ENCODE results near the gene EEPD1. TPM values are rescaled to one million over a fixed set of nuclear protein-coding genes. Genes with fewer than 3 reads are reported as not detected.
"Not testable (repeated sequence)": the region's sequence is repeated elsewhere in the genome, so short reads cannot be mapped to it uniquely, and the experiment has no call there.

EEPD1 gene
- total and polyA plus RNA-seq, 2 donors (not counting 3 experiments of a cell fraction or from before 2014, with no cell fraction given), result 0.40 to 0.42 TPM

- BruUV-seq (replicated peaks); dilution Hi-C loops (cut with MboI; ENCODE audit: extremely low pct_ligation_motif_present, low sequenced_read_pairs); DNase-seq (ENCODE audit: low read depth, low spot score); H3K79me2 ChIP-seq (ENCODE audit: control insufficient read depth, insufficient read depth, low read length); CTCF ChIA-PET; H3K4me1 ChIP-seq (ENCODE audit: control insufficient read depth, extremely low read depth, insufficient read depth, low read length); H3K27ac ChIP-seq (ENCODE audit: insufficient read depth, low read depth, low read length); H4K20me1 ChIP-seq (replicated peaks; ENCODE audit: control insufficient read depth, extremely low read depth, insufficient read depth, low read length); H3K9me1 ChIP-seq (replicated peaks; ENCODE audit: control insufficient read depth, extremely low read depth, insufficient read depth, low read length); H3K36me3 ChIP-seq (ENCODE audit: control insufficient read depth in 2 of 2, extremely low read depth in 1 of 2, insufficient read depth in 2 of 2, low read length in 2 of 2); H3K9ac ChIP-seq (replicated peaks; ENCODE audit: extremely low read depth, insufficient read depth, low read length); H2AFZ ChIP-seq (ENCODE audit: low read depth, low read length); FAIRE-seq; H3K9me3 ChIP-seq (replicated peaks; ENCODE audit: control insufficient read depth, insufficient read depth, low read length); H3K4me3 ChIP-seq (replicated peaks in 1 of 3; ENCODE audit: insufficient read depth in 1 of 3, low read depth in 1 of 3, low read length in 3 of 3); H3K27me3 ChIP-seq (ENCODE audit: control insufficient read depth in 2 of 2, insufficient read depth in 2 of 2, low read length in 2 of 2); POLR2A ChIA-PET; H3K4me2 ChIP-seq (ENCODE audit: insufficient read depth, low read length): not testable (repeated sequence)
- intact Hi-C loops (cut with micrococcal nuclease), result loop anchor here (10.0 kb wide), 1 partner anchor 59 kb away; no protein-coding TSS in a partner anchor
Observed at GRCh38 chr7:36125630-36126029, 27.4 kb upstream of the EEPD1 start.

- dilution Hi-C loops (cut with MboI; ENCODE audit: extremely low pct_ligation_motif_present, low sequenced_read_pairs), result no loop called here
- intact Hi-C loops (cut with micrococcal nuclease), result loop anchor here (10.0 kb wide), 1 partner anchor 58 kb away; no protein-coding TSS in a partner anchor
- Histone ChIP-seq H3K9me3 (replicated peaks; ENCODE audit: control insufficient read depth, insufficient read depth, low read length) (no peaks in the 10 kb centered on the region), H3K4me3 (replicated peaks in 1 of 3; ENCODE audit: insufficient read depth in 1 of 3, low read depth in 1 of 3, low read length in 3 of 3) (no peak overlapping the region), H3K9me1 (replicated peaks; ENCODE audit: control insufficient read depth, extremely low read depth, insufficient read depth, low read length) (no peaks in the 10 kb centered on the region), H3K27ac (ENCODE audit: insufficient read depth, low read depth, low read length) (no peak overlapping the region), H3K4me1 (ENCODE audit: control insufficient read depth, extremely low read depth, insufficient read depth, low read length) (no peaks in the 10 kb centered on the region), H3K4me2 (ENCODE audit: insufficient read depth, low read length) (no peak overlapping the region), H3K27me3 (ENCODE audit: control insufficient read depth in 2 of 2, insufficient read depth in 2 of 2, low read length in 2 of 2) (no peaks in the 10 kb centered on the region), H4K20me1 (replicated peaks; ENCODE audit: control insufficient read depth, extremely low read depth, insufficient read depth, low read length) (no peaks in the 10 kb centered on the region), H3K9ac (replicated peaks; ENCODE audit: extremely low read depth, insufficient read depth, low read length) (no peak overlapping the region), H3K79me2 (ENCODE audit: control insufficient read depth, insufficient read depth, low read length) (no peaks in the 10 kb centered on the region), H3K36me3 (ENCODE audit: control insufficient read depth in 2 of 2, extremely low read depth in 1 of 2, insufficient read depth in 2 of 2, low read length in 2 of 2) (no peaks in the 10 kb centered on the region), H2AFZ (ENCODE audit: low read depth, low read length) (no peak overlapping the region)
- BruUV-seq (replicated peaks), result no TSS peak
- ChIA-PET CTCF (interaction anchor here (1.0 to 1.1 kb wide), 3 partner anchors 25 to 141 kb away, joined by 3 to 4 read pairs (median 3); no protein-coding TSS in a partner anchor), POLR2A (no interaction called here)
- no peak for FAIRE-seq
- TF ChIP-seq POLR2AphosphoS5 (IDR thresholded peaks at IDR 0.05; ENCODE audit: insufficient read depth, low read depth, low read length), result no peak
- TF ChIP-seq GATA2 (IDR thresholded peaks at IDR 0.05; ENCODE audit: insufficient read depth, insufficient read length, low read depth, low read length), result no peak
- no peak for TF ChIP-seq FOS (IDR thresholded peaks at IDR 0.05; ENCODE audit: borderline replicate concordance, insufficient read depth, low read length)
- no peak for TF ChIP-seq EZH2 (IDR thresholded peaks at IDR 0.05; ENCODE audit: borderline replicate concordance, low read depth, low read length, severe bottlenecking)
- TF ChIP-seq JUN (IDR thresholded peaks at IDR 0.05; ENCODE audit: borderline replicate concordance, insufficient read depth, insufficient read length, low read depth), result no peak
- TF ChIP-seq MYC (IDR thresholded peaks at IDR 0.05; ENCODE audit: low read depth, low read length), result no peak
- no peak for TF ChIP-seq POLR2A (IDR thresholded peaks at IDR 0.05; ENCODE audit: low read depth, low read length)
- TF ChIP-seq CTCF (IDR thresholded peaks at IDR 0.05; ENCODE audit: extremely low read depth in 1 of 2, insufficient read depth in 1 of 2, low read depth in 1 of 2, low read length in 2 of 2), result no peak
- TF ChIP-seq MAX (IDR thresholded peaks at IDR 0.05; ENCODE audit: insufficient read depth, insufficient read length), result no peak
- DNase-seq (ENCODE audit: low read depth, low spot score), result no peak
Observed at GRCh38 chr7:36127075-36127740, 25.8 kb upstream of the EEPD1 start.
